Small intestine (tissue), 7 donors: ENCODE measurements around the gene ACYP2. TPM values are rescaled to one million over a fixed set of nuclear protein-coding genes. Genes with fewer than 3 reads are reported as not detected.
A peak's percentile ranks its signal among the peaks of the same experiment; 100 is the strongest.

ENCODE experiments used
- DNase-seq, 2 donors: peaks; one replicate each; pipeline versions ENCODE4 v3.0.0 to v3.0.0-alpha.2; 2013
- FAIRE-seq: peaks from 2 replicates; lab custom pipeline; 2012; peaks lifted over from hg19 to GRCh38; lab: Jason Lieb, UNC
- H3K27ac ChIP-seq, 3 donors: one replicate each; pipeline ENCODE4 v1.5.1; 2013; ENCODE audit warnings: low read length in 2 of 3, mild to moderate bottlenecking in 2 of 3, control low read depth in 1 of 3, inconsistent platforms in 1 of 3, low read depth in 1 of 3, moderate library complexity in 1 of 3
- H3K27me3 ChIP-seq, 3 donors: one replicate each; pipeline ENCODE4 v1.6.1; 2013; ENCODE audit warnings: low read length in 3 of 3, inconsistent platforms in 1 of 3; ENCODE audit not compliant: control insufficient read depth in 3 of 3, insufficient read depth in 3 of 3
- H3K36me3 ChIP-seq, 3 donors: one replicate each; pipeline ENCODE4 v1.6.1; 2013; ENCODE audit warnings: low read length in 3 of 3, inconsistent platforms in 1 of 3, low read depth in 1 of 3, mild to moderate bottlenecking in 1 of 3, moderate library complexity in 1 of 3; ENCODE audit not compliant: control insufficient read depth in 3 of 3, insufficient read depth in 2 of 3
- H3K4me1 ChIP-seq, 3 donors: one replicate each; pipeline ENCODE4 v1.6.1; 2013; ENCODE audit warnings: low read length in 2 of 3, inconsistent platforms in 1 of 3, low read depth in 1 of 3, mild to moderate bottlenecking in 1 of 3, moderate library complexity in 1 of 3; ENCODE audit not compliant: control insufficient read depth in 3 of 3, insufficient read depth in 2 of 3
- H3K4me3 ChIP-seq, 3 donors: one replicate each; pipeline ENCODE4 v1.5.1; 2013; ENCODE audit warnings: low read length in 3 of 3, control low read depth in 1 of 3, inconsistent platforms in 1 of 3, low read depth in 1 of 3, mild to moderate bottlenecking in 1 of 3, moderate library complexity in 1 of 3
- H3K9me3 ChIP-seq, 2 donors: one replicate each; pipeline ENCODE4 v1.6.1; 2013; ENCODE audit warnings: low read depth in 1 of 2, low read length in 1 of 2; ENCODE audit not compliant: control insufficient read depth in 2 of 2, insufficient read depth in 1 of 2
- WGBS, 3 donors: extraction: QIAGEN DNeasy Blood & Tissue Kit; methylation state at CpG; one replicate each; pipeline ENCODE4 v1.1.7; 2013; 5-methylcytosine and 5-hydroxymethylcytosine counted together
- polyA plus RNA-seq, 4 donors: library from polyadenylated mRNA; stranded (reverse) in 3 of 4; unstranded in 1 of 4; fragments of 200-250 nt in 3 of 4; fragments of 120-200 nt in 1 of 4; gene quantifications; one replicate each; pipeline versions ENCODE4 v1.2.1 to v1.2.3, GENCODE V29; 2013
- donor health status: healthy with polysubstance abuse.
- donor health status: control.
- donor health status: control.
- donor health status: Bipolar disorder and iron deficiency.
- donor health status: healthy.

Gene ACYP2
- polyA plus RNA-seq, 4 donors, result 12.3 to 17.3 (median 13.0) TPM

DNA sequence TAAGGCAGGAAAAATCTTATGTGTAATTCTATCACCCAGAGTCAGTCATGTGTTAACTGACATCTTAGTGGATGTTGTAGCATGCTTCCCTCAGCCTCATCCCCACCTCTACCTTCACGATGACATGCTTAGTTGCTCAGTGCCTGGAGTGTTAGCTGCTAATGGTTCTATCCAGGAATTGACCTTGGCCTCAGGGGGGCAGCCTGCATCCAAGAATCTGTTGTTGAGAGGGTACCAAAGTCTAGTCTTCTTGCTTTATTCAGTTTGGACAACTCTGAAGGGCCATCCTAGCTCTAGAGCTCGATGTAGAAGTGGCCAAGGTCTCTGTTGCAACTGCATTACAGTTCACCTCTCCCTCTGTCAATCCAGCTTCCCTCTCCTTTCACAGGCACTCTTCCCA, 61.2 kb downstream of the ACYP2 start:
- Histone ChIP-seq H3K4me3 (no peak overlapping the region), H3K27ac (no peak overlapping the region), H3K36me3 (no peaks in the 10 kb centered on the region), H3K27me3 (no peaks in the 10 kb centered on the region), H3K4me1 (no peaks in the 10 kb centered on the region), H3K9me3 (no peaks in the 10 kb centered on the region)
- 46 to 66% (median 57%) methylated on average over 2 of the region's 2 CpGs for WGBS, 3 donors
- DNase-seq, result peak; percentile 5 to 27
- no peak for FAIRE-seq

- WGBS, 3 donors, result 94 to 100% (median 100%) methylated on average over 3 of the region's 3 CpGs
These were observed 67.9 kb downstream of the ACYP2 start for GRCh38 chr2:54183281-54183680.

DNA sequence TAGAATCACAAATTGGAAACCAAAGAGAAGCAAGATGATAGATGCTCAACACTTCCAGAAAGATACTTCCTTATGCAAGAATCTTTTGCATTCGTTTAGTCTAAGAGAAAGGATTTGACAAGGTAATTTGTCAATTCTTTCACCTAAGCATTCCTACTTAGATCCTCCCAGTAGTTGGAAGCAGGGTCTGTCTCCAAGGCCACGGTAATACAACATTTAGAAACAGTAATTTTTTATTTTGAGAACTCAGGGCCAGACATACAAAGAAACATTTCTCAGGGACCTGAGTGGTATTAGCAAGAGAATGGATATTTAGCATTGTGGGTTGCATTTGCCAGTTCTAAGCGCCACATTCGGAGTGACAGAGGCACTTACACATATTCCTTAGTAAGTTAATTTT, 68.6 kb downstream of the ACYP2 start:
- Histone ChIP-seq H3K4me3 (no peak overlapping the region), H3K27me3 (no peaks in the 10 kb centered on the region), H3K36me3 (peaks cover 0 to 6% (median 0%) of the 10 kb centered on the region in 3 donors), H3K9me3 (no peaks in the 10 kb centered on the region), H3K4me1 (no peaks in the 10 kb centered on the region), H3K27ac (no peak overlapping the region)
- 77 to 91% (median 89%) methylated on average over 4 of the region's 4 CpGs for WGBS, 3 donors
- FAIRE-seq (no peak), DNase-seq (no peak)

More at GRCh38 chr2:54183281-54183680, 67.9 kb downstream of the ACYP2 start:
- DNase-seq, result no peak
- Histone ChIP-seq H3K9me3 (no peaks in the 10 kb centered on the region), H3K27ac (no peak overlapping the region), H3K4me1 (no peaks in the 10 kb centered on the region), H3K27me3 (no peaks in the 10 kb centered on the region), H3K4me3 (no peak overlapping the region), H3K36me3 (peaks cover 0 to 6% (median 0%) of the 10 kb centered on the region in 3 donors)
- FAIRE-seq, result no peak

DNA sequence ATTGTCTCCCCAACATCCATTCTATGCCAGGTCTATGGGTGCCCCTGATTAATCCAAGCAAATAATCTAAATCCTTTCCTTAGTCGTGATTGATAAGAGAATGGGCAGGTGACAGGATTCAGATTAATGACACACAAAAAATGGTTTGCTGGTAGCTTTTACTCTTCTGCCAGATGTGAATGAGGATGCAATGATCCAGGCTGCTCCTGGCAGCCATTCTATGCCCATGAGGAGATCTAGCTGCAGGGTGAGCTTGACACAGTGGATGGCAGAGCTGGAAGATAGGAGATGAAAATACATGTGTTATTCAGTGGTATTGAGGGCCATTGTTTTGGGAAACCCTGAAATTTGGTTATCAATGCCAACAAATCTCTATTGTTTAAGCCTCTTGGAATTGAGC, 69.7 kb downstream of the ACYP2 start:
- Histone ChIP-seq H3K27ac (no peak overlapping the region), H3K36me3 (peaks cover 0 to 6% (median 0%) of the 10 kb centered on the region in 3 donors), H3K4me3 (no peak overlapping the region), H3K4me1 (no peaks in the 10 kb centered on the region), H3K9me3 (no peaks in the 10 kb centered on the region), H3K27me3 (no peaks in the 10 kb centered on the region)
- FAIRE-seq (no peak), DNase-seq (no peak)
- WGBS, 3 donors, result 45 to 80% (median 60%) methylated on average over 1 of the region's 1 CpG

- H3K36me3 ChIP-seq, result peaks cover 0 to 6% (median 0%) of the 10 kb centered on the region in 3 donors
These were observed 71.9 kb downstream of the ACYP2 start for GRCh38 chr2:54187331-54187730.

DNA sequence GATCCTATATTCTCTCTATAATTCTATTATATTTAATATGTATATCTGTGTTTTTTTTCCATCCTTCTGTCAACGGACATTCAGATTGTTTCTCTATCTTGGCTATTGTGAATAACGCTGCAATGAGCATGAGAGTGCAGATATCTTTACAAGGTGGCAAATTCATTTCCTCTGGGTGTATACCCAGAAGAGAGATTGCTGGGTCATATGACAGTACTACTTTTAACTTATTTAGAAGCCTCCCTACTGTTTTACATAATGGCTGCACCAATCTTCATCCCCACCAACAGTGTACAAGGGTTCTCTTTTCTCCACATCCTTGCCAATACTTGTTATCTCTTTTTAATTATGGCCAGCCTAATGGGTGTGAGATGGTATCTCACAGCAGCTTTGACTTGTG, 74.1 kb downstream of the ACYP2 start:
- 83 to 96% (median 86%) methylated on average over 2 of the region's 2 CpGs for WGBS, 3 donors
- no peak for FAIRE-seq

More at GRCh38 chr2:54187331-54187730, 71.9 kb downstream of the ACYP2 start:
- H3K4me1 ChIP-seq, result no peaks in the 10 kb centered on the region
- no peak for FAIRE-seq
- no peak overlapping the region for H3K4me3 ChIP-seq
- H3K27me3 ChIP-seq, result no peaks in the 10 kb centered on the region
- H3K9me3 ChIP-seq, result no peaks in the 10 kb centered on the region
- WGBS, 3 donors, result 87 to 98% (median 94%) methylated on average over 5 of the region's 5 CpGs
- H3K27ac ChIP-seq, result no peak overlapping the region
- DNase-seq, result no peak

DNA sequence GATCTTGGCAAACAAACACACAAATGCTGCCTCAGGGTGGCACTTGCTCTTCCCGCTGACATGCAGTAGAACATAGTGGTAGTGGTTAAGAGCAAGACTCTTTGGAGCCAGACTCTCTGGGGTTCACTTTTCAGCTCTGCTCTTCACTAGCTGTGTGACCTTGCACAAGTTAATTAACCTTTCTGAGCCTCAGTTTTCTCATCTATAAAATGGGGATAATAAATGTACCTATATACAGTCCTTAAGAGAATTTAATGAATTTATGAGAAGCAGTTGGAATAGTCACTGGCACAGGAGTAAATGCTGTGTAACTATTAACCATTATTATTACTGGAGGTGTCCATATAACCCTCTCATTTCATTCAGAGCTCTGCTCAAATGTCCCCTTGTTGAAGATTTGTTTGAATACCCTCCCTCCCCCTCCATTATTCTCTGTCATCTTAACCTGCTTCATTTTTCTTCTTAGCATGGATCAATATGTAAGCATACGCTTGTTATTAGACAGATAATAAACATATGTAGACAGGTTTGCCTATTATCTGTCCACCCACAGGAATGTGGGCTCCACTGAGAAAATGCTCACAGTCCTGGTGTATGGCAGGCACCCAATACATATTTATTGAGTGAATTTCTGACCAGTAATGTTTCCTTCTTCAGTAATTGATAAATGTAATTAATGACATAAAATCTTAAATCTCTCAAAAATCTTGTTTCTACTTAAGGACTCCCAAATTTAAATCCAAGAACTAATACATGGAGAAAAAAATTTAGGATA, 76.1 kb downstream of the ACYP2 start:
- WGBS, 3 donors, result 97 to 100% (median 99%) methylated on average over 2 of the region's 2 CpGs
- DNase-seq (no peak), FAIRE-seq (no peak)
- Histone ChIP-seq H3K4me3 (no peak overlapping the region), H3K36me3 (peaks cover 0 to 6% (median 0%) of the 10 kb centered on the region in 3 donors), H3K27me3 (no peaks in the 10 kb centered on the region), H3K27ac (no peak overlapping the region), H3K9me3 (no peaks in the 10 kb centered on the region), H3K4me1 (no peaks in the 10 kb centered on the region)

More for the DNA sequence above, 74.1 kb downstream of the ACYP2 start:
- no peaks in the 10 kb centered on the region for H3K27me3 ChIP-seq
- H3K4me3 ChIP-seq, result no peak overlapping the region
- H3K4me1 ChIP-seq, result no peaks in the 10 kb centered on the region
- no peak for DNase-seq
- no peaks in the 10 kb centered on the region for H3K9me3 ChIP-seq
- H3K36me3 ChIP-seq, result peaks cover 0 to 6% (median 0%) of the 10 kb centered on the region in 3 donors
- H3K27ac ChIP-seq, result no peak overlapping the region

DNA sequence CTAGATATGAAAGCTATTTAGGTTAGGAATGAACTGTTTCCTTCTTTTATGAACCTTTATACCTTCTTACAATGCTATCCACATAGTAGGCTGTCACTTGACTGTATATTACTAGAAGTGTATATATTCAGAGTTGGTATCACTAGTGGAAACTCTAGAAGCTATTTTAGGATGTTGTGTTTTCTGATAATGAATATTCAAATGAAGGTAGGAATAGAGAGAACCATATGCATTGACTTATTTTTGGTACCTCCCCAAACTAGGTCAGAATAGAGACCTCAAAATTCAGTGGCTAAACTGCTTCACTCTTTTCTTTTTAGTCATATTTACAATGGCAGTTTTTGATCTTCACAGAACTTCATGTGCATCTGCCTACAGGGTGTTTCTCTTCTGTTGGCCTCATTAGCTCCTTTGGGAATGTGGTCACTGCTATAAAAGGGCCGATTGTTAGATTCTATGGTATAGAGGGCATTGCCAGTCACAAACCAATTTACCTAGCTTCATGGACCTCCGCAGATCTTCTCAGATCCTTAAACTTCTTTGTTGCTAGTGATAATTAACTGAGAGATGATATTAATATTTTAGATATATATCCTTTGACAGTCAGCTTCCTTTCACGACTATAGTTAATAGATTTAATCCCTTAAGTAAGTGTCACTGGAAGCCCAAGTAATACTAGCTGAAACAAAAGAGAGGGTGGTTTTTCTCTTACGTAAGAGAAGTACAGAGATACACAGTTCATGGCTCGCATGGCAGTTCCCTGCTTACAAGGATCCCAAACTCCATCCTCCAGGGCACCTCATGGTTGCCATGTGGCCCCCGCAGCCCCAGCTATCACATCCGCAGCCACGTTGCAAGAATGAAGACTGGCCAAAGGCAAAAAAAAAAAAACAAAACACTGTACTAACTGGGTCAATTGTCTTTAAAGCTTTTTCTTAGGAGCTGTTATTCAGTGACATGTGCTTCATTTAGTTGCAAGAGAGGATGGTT, 79.6 kb downstream of the ACYP2 start:
- Histone ChIP-seq H3K27me3 (no peaks in the 10 kb centered on the region), H3K4me1 (no peaks in the 10 kb centered on the region), H3K9me3 (no peaks in the 10 kb centered on the region), H3K36me3 (no peaks in the 10 kb centered on the region), H3K4me3 (no peak overlapping the region), H3K27ac (no peak overlapping the region)
- FAIRE-seq (no peak), DNase-seq (no peak)
- 92 to 95% (median 94%) methylated on average over 8 of the region's 8 CpGs for WGBS, 3 donors
